SU-DHL-6 (cell line): ENCODE results near the gene TMEM213.

ENCODE experiments used
- EZH2phosphoT487 ChIP-seq: fragments of 200-600 bp; sonication (generic), shearing (Covaris generic); conservative IDR thresholded peaks from 2 replicates; pipeline ENCODE4 v1.6.1; 2018; ENCODE audit warnings: mild to moderate bottlenecking, antibody characterized with exemption, low read length, moderate library complexity, mixed read lengths
- TF ChIP-seq, protein P1 (sequence below): fragments of 200-600 bp; sonication (generic); IDR thresholded peaks from one replicate; pipeline ENCODE4 v1.5.1; 2017; ENCODE audit warnings: antibody characterized with exemption, mild to moderate bottlenecking, low read length, moderate library complexity; ENCODE audit not compliant: insufficient read depth, poor library complexity, severe bottlenecking

DNA sequence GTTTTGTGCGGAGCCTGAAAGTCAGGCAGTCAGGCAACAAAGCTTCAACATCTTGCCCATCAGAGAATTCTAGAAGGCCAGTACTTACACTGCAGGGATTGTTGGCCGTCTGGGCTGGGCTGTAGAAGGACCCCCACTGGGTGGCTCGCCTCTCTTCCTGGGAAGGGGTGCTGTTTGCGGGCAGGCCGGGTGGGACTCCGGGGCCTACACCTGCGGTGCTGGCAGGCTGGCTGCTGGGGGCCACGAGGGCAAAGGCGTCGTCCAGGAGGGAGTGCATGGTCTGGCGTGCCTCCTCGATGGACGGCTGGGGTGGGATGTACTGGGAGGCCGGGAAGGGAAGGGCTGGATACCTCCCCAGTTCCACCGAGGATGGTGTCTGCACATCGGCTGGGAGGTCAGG, 63.3 kb downstream of the TMEM213 start:
- TF ChIP-seq, protein P1, sequence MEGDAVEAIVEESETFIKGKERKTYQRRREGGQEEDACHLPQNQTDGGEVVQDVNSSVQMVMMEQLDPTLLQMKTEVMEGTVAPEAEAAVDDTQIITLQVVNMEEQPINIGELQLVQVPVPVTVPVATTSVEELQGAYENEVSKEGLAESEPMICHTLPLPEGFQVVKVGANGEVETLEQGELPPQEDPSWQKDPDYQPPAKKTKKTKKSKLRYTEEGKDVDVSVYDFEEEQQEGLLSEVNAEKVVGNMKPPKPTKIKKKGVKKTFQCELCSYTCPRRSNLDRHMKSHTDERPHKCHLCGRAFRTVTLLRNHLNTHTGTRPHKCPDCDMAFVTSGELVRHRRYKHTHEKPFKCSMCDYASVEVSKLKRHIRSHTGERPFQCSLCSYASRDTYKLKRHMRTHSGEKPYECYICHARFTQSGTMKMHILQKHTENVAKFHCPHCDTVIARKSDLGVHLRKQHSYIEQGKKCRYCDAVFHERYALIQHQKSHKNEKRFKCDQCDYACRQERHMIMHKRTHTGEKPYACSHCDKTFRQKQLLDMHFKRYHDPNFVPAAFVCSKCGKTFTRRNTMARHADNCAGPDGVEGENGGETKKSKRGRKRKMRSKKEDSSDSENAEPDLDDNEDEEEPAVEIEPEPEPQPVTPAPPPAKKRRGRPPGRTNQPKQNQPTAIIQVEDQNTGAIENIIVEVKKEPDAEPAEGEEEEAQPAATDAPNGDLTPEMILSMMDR = no peak
- TF ChIP-seq EZH2phosphoT487 = no peak
